ENCODE measurements around the gene ADAM19.

- no peak for TF ChIP-seq ZFX (IDR thresholded peaks at IDR 0.05; ENCODE audit: borderline replicate concordance)
- TF ChIP-seq, protein P1, sequence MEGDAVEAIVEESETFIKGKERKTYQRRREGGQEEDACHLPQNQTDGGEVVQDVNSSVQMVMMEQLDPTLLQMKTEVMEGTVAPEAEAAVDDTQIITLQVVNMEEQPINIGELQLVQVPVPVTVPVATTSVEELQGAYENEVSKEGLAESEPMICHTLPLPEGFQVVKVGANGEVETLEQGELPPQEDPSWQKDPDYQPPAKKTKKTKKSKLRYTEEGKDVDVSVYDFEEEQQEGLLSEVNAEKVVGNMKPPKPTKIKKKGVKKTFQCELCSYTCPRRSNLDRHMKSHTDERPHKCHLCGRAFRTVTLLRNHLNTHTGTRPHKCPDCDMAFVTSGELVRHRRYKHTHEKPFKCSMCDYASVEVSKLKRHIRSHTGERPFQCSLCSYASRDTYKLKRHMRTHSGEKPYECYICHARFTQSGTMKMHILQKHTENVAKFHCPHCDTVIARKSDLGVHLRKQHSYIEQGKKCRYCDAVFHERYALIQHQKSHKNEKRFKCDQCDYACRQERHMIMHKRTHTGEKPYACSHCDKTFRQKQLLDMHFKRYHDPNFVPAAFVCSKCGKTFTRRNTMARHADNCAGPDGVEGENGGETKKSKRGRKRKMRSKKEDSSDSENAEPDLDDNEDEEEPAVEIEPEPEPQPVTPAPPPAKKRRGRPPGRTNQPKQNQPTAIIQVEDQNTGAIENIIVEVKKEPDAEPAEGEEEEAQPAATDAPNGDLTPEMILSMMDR (IDR thresholded peaks at IDR 0.05) = no peak
Measured at GRCh38 chr5:157460921-157461792, 114.4 kb downstream of the ADAM19 start.

All from 22Rv1 (cell line).